ENCODE results near the gene SP110. TPM values are rescaled to one million over a fixed set of nuclear protein-coding genes. Genes with fewer than 3 reads are reported as not detected.
"Not testable (repeated sequence)": the region's sequence is repeated elsewhere in the genome, so short reads cannot be mapped to it uniquely, and the experiment has no call there.

Gene SP110
- total RNA-seq, 1 donor: 48.2 TPM

GRCh38 chr2:230225486-230225885 lies 5.7 kb upstream of the SP110 start, which contains the start of gene SP140:
Gene SP140 (plus strand): TSS chr2:230225736. CDS start chr2:230225845, 109 bp downstream.
- peak in 1 of 3 donors; percentile 69 for DNase-seq (ENCODE audit: low read depth in 2 of 3, low spot score in 2 of 3)

DNA sequence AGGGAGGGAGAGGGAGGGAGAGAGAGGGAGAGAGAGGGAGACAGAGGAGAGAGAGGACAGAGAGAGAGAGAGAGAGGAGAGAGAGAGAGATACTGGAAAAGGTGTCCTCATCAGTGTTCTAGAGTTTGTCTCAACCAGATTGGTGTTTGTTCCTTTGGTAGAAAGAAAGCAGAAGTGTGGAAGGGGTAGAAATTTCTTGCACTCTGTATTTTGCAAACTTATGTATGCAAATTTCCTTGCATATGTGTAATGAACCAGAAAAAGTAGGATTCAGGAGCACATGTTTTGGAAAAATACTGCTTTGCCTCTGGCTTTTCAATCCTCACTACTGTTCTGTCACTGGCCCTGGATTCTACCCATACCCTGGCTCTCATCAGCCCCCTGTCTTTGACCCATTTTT lies 4.7 kb upstream of the SP110 start:
- no peak for DNase-seq (ENCODE audit: low read depth in 2 of 3, low spot score in 2 of 3)

DNA sequence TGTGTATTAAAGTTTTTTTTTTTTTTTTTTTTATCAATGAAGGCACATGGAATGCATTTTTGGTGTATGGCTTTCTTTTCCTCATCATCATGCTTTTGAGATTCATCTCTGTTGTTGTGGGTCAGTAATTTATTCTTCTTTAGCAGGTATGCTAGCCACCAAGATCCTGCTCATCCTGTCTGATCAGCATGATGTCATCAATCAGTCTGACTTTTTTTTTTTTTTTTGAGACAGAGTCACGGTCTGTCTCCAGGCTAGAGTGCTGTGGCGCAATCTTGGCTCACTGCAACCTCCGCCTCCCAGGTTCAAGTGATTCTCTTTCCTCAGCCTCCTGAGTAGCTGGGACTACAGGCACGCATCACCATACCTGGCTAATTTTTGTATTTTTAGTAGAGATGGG lies 3.0 kb upstream of the SP110 start:
- DNase-seq (ENCODE audit: low read depth in 2 of 3, low spot score in 2 of 3): not testable (repeated sequence)

DNA sequence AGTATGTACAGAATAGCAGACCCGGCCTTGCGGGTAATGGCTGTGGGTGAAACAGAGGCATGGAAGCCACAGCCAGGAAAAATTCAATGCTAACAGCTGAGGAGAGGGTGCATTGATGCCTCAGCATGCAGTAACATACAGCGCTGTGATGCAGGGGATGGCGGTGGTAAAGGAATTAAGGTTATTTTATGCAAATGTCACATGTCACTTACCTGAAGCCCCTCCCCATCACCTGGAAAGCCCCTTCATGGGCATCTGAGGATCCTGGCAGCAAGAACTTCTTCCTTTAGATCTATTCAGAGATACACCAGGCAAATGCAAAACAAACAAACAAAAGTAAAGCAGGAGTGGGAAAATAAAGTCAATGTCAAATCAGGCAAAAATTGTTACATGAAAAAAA lies 1.7 kb upstream of the SP110 start:
- DNase-seq (ENCODE audit: low read depth in 2 of 3, low spot score in 2 of 3): no peak

GRCh38 chr2:230220347-230220969 lies 674 bp upstream of the SP110 start:
- DNase-seq (ENCODE audit: low read depth in 2 of 3, low spot score in 2 of 3): no peak

DNA sequence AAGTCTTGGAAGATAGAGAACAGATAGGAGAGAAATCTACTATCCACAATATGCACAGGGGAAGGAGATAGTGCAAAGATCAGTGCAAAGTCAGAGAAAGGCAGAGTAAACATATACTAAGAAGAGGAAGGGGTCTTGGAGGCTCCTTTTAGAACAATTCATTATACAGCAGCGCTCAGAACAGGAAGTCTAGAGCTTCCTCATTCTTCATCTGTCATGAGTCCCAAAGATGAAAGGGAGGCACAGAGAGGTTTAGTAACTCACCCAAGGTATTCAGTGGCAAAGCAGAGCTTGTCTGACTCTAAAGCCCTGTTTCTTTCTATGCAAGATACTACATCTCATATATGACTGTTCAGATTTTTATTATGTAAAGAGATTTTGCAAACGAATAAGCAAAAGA lies 1.4 kb downstream of the SP110 start:
- peak in 2 of 3 donors; percentile 41 to 74 for DNase-seq (ENCODE audit: low read depth in 2 of 3, low spot score in 2 of 3)

- no peak for DNase-seq (ENCODE audit: low read depth in 2 of 3, low spot score in 2 of 3)
Measured at GRCh38 chr2:230217424-230217823, 2.4 kb downstream of the SP110 start.

DNA sequence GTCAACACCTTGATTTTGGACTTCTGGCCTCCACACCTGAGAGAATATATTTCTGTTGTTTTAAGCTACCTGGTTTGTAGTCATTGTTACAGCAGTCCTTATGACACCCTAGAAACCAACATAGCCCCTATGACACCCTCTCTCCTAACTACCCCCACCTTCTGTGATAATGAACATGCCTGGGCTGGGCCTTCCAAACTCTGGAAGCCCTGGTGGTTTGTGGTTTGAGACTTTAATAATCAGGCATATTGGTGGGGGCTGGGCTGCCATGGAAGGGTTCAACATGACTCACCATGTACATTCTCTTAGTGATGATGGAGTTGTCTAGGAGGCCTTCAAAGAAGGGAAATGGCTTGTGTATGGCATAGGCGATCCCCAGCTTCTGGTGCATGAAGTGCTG lies 3.3 kb downstream of the SP110 start:
- DNase-seq (ENCODE audit: low read depth in 2 of 3, low spot score in 2 of 3): no peak

- no peak for DNase-seq (ENCODE audit: low read depth in 2 of 3, low spot score in 2 of 3)
Measured at GRCh38 chr2:230209422-230210051, 10.2 kb downstream of the SP110 start.

- DNase-seq (ENCODE audit: low read depth in 2 of 3, low spot score in 2 of 3): no peak
Measured at GRCh38 chr2:230208576-230208975, 11.2 kb downstream of the SP110 start.

- no peak for DNase-seq (ENCODE audit: low read depth in 2 of 3, low spot score in 2 of 3)
Measured at GRCh38 chr2:230205721-230206120, 14.1 kb downstream of the SP110 start.

DNA sequence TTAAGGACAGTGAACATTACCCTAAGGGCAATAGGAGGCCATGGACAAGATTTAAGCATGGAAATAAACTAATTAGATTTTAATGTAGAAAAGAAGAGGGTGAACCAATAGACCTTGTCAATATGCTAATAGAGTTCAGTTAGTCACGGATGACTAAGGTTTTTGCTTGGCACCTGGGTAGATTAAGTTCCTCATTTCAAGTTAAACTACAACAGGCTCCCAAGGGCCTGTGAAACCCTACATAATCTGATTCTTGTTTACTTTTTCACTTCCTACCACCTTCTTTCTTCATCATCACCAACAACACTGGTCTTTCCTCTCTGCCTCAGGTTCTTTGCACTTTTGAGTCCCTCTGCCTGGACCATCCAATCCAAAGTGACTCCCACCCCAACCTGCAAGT lies 14.8 kb downstream of the SP110 start:
- DNase-seq (ENCODE audit: low read depth in 2 of 3, low spot score in 2 of 3): peak in 2 of 3 donors; percentile 33 to 60

DNA sequence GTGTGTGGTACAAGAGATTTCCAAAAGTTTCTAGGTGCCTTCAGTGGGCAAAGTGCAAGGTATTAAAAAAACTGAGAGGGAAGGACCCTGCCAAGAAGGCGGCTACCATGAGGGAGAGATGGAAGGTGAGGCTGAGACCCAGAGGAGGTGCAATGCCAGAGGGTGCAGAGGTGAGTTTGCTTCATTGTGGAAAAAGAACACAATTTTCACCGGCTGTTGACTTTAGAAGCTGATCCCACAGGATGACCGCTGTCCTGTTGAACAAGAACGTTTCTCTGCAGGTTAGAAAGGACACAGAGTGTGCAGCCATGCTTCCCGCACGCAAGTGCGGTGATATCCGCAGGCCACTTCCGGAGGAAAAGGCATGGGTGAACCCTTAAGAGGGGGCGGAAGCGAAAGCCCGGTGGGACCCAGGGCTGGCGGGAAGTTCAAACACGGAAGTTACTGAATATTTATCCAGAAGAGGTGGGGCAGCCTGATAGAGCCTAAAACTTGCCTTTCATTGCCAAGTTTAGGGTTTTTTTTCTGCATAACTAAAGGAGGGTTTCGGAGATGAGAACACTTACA lies 16.6 kb downstream of the SP110 start:
- DNase-seq (ENCODE audit: low read depth in 2 of 3, low spot score in 2 of 3): no peak

GRCh38 chr2:230202430-230203109 lies 17.2 kb downstream of the SP110 start:
- no peak for DNase-seq (ENCODE audit: low read depth in 2 of 3, low spot score in 2 of 3)

DNA sequence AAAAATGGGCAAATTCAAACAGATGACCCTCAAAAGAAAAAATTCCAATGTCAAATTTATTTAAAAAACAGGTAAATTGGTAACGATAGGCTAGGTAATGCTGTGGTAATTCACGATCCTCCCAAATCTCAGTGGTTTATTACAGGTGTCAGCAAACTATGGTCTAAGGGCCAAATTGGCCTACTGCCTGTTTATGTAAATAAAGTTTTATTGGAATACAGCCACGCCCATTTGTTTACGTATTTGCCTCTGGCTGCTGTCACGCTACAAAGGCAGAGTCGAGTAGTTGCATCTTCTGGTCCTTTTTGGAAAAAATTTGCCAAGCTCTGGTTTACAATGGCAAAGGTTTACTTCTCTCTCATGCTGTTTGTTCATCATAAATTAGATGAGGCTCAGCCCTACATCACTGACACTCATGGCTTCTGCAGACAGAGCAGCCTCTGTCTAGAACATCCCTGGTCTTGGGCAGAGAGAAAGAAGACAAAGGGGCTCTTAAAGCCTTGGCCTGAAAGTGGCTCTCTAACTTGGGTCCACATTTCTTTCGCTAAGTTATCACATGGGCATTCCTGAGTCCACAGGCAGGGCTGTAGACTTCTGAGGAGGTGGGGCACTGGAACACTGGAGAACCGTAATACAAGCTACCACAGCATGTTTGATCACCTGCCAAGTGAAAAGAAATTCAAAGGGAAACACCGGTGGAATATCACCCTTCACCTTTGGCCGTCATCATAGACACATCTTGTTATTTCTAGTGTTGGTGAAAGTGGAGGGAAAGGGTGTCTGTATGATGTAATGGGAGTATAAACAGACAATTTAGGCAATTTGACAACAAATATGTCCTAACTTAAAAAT lies 34.8 kb downstream of the SP110 start:
- DNase-seq (ENCODE audit: low read depth in 2 of 3, low spot score in 2 of 3): no peak

DNA sequence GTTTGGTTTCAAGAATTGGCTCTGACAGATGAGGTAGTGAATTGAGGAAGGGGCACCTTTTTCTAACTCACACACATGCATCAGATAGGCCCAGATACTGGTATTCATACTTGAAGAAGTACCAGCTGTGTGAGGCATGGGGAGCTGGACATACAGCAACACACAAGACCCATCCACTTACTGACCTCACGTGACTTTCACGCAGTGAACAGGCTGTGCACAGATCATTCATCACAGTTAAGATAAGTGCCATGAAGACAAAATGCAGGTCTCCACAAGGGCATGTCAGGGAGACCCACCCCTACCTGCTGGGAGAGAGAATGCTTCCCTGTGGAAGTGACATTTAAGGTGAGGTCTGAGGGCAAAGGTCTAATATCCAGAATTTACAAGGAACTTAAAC lies 38.6 kb downstream of the SP110 start:
- no peak for DNase-seq (ENCODE audit: low read depth in 2 of 3, low spot score in 2 of 3)

- DNase-seq (ENCODE audit: low read depth in 2 of 3, low spot score in 2 of 3): no peak
Measured at GRCh38 chr2:230179907-230180306, 39.9 kb downstream of the SP110 start.

DNA sequence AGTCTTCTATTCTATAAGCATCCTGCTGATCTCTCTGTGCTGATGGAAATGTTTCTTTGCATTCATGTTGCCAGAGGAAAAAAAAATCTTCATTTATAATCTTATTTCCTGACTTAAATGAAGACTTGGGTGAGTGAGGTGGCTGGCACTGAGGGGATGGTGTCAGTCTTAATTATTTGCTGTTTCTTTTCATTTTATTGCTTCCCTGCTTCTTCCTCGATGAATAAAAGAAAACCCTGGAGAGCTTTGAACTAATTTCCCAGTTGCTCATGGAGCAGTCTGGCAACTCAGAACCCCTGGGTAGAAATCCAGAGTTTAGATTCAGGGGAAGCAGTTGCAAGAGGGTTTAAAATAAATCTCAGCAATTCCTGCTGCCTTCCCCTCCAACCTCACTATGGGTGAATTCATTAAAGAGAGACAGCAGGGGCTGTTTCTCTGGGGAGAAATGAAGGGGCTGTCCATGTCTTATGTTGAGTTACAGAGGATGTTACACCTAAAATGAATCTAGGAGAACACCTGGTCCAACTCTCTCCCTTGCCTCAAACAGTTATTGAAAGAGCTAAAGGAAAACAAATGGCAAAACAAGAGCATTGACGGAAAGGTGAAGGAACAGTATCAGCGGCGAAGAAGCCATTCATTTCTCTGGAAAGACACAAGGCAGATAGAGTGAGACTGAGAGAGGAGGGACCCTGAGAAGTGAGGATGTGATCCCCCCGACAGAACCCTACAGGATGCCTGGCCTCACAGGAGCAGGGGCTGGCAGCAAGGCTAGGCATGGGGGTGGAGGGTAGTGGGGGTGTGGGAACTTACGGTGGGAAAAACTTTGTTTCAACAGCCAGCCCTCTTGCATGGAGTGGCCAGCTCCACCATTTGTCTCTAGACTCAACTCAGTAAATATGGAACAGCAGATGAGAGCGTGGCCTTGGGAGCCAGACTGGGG lies 41.0 kb downstream of the SP110 start:
- DNase-seq (ENCODE audit: low read depth in 2 of 3, low spot score in 2 of 3): no peak

DNA sequence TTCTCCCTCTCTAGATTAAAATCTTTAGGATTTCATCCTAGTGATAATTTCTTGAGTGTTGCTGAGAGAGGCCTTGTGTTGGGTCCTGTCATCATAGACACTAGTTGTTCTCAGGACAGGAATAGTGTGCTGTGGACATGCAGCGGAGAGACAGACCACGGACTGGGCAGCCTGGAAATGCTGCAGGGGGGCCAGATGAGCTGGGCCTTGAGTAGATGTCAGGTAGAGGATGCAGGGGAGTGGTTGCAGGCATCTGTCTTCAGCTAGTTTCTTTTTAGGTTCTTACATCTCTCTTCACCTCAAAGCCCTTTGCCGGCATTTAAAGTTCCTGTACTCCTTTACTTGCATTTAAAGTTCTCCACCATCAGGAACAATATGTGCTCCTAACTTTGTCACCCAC lies 42.8 kb downstream of the SP110 start:
- DNase-seq (ENCODE audit: low read depth in 2 of 3, low spot score in 2 of 3): no peak

DNA sequence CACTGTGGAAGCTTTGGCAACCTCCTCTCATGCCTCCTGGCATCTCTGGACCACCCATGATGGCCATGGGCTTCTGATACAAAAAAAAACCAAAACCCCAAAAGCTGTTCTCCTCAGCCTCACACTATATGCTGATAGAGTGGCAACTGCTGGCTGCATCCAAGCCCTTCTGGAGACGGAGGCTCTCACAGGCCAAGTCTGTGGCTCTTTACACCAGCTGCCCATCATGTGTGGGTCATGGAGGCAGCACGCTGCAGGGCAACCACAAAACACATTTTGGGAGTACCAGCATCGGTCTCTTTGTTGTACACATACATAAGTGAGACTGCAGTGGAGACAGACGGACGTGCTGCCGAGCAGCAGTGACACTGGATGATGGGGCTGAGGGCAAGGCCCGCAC lies 45.3 kb downstream of the SP110 start:
- no peak for DNase-seq (ENCODE audit: low read depth in 2 of 3, low spot score in 2 of 3)
